KMS-11 (cell line): ENCODE results near the gene PNKD.

Experiments used
- H2AFZ ChIP-seq: fragments of 200-600 bp; sonication (generic); 2 replicates; pipeline ENCODE4 v1.6.1; 2016; ENCODE audit warnings: antibody characterized with exemption, mixed run types, low read depth
- H3K27ac ChIP-seq: fragments of 200-600 bp; sonication (generic); 2 replicates; pipeline ENCODE4 v1.6.1; 2016; ENCODE audit warnings: mild to moderate bottlenecking, mixed run types
- H3K27me3 ChIP-seq: fragments of 200-600 bp; sonication (generic); 2 replicates; pipeline ENCODE4 v1.6.1; 2017; ENCODE audit warnings: mild to moderate bottlenecking, low read depth, mixed run types, moderate library complexity; ENCODE audit not compliant: insufficient read depth
- H3K36me3 ChIP-seq: fragments of 200-600 bp; sonication (generic); 2 replicates; pipeline ENCODE4 v1.6.1; 2017; ENCODE audit warnings: mild to moderate bottlenecking, mixed run types; ENCODE audit not compliant: insufficient read depth
- H3K4me1 ChIP-seq: fragments of 200-600 bp; sonication (generic); 2 replicates; pipeline ENCODE4 v1.6.1; 2016; ENCODE audit warnings: mild to moderate bottlenecking, low read depth, mixed run types; ENCODE audit not compliant: poor library complexity, severe bottlenecking
- H3K4me2 ChIP-seq: fragments of 200-600 bp; sonication (generic); 2 replicates; pipeline ENCODE4 v1.7.0; 2016; ENCODE audit warnings: mild to moderate bottlenecking, mixed run types
- H3K4me3 ChIP-seq: fragments of 200-600 bp; sonication (generic); IDR thresholded peaks from 2 replicates; pipeline ENCODE4 v1.6.1; 2017; ENCODE audit warnings: low read depth, low read length, mixed read lengths; ENCODE audit not compliant: insufficient read depth
- H3K79me2 ChIP-seq: fragments of 200-600 bp; sonication (generic); 2 replicates; pipeline ENCODE4 v1.6.1; 2016; ENCODE audit warnings: low read depth, mixed run types; ENCODE audit not compliant: insufficient read depth
- H3K9ac ChIP-seq: fragments of 200-600 bp; sonication (generic); 2 replicates; pipeline ENCODE4 v1.6.1; 2016; ENCODE audit warnings: mild to moderate bottlenecking, mixed run types
- H4K20me1 ChIP-seq: fragments of 200-600 bp; sonication (generic); 2 replicates; pipeline ENCODE4 v1.6.1; 2016; ENCODE audit warnings: mild to moderate bottlenecking, mixed run types; ENCODE audit not compliant: insufficient read depth
- CTCF ChIP-seq: fragments of 200-600 bp; sonication (generic); conservative IDR thresholded peaks from 2 replicates; pipeline ENCODE4 v1.6.1; 2017; ENCODE audit warnings: low read depth, mild to moderate bottlenecking, antibody characterized with exemption, low read length, moderate library complexity, mixed read lengths

Gene PNKD

GRCh38 chr2:218230882-218231281 is 39.4 kb upstream of the PNKD start:
- Histone ChIP-seq H4K20me1 (no peaks in the 10 kb centered on the region), H3K27me3 (no peaks in the 10 kb centered on the region), H3K27ac (peak overlapping the region; percentile 85), H3K9ac (no peak overlapping the region), H2AFZ (no peak overlapping the region), H3K4me2 (peak overlapping the region; percentile 63), H3K4me1 (peaks cover 54% of the 10 kb centered on the region), H3K79me2 (peaks cover 44% of the 10 kb centered on the region; the same call in 1 of the 2 replicates), H3K36me3 (peaks cover 27% of the 10 kb centered on the region), H3K4me3 (no peak overlapping the region)
- peak; percentile 41; the same call in 1 of the 2 replicates for TF ChIP-seq CTCF

GRCh38 chr2:218233543-218233942 is 36.8 kb upstream of the PNKD start:
- peaks cover 32% of the 10 kb centered on the region for H3K4me1 ChIP-seq
- peaks cover 25% of the 10 kb centered on the region; the same call in 1 of the 2 replicates for H3K79me2 ChIP-seq
- TF ChIP-seq CTCF: no peak
- no peak overlapping the region for H3K4me2 ChIP-seq
- H3K36me3 ChIP-seq: peaks cover 23% of the 10 kb centered on the region
- H2AFZ ChIP-seq: no peak overlapping the region
- H4K20me1 ChIP-seq: no peaks in the 10 kb centered on the region
- H3K27me3 ChIP-seq: no peaks in the 10 kb centered on the region
- H3K9ac ChIP-seq: no peak overlapping the region
- no peak overlapping the region for H3K4me3 ChIP-seq
- no peak overlapping the region for H3K27ac ChIP-seq

GRCh38 chr2:218234521-218234920 is 35.8 kb upstream of the PNKD start:
- H3K4me2 ChIP-seq: no peak overlapping the region
- peaks cover 25% of the 10 kb centered on the region; the same call in 1 of the 2 replicates for H3K79me2 ChIP-seq
- H4K20me1 ChIP-seq: no peaks in the 10 kb centered on the region
- H3K9ac ChIP-seq: no peak overlapping the region
- no peak for TF ChIP-seq CTCF
- no peaks in the 10 kb centered on the region for H3K27me3 ChIP-seq
- peaks cover 23% of the 10 kb centered on the region for H3K4me1 ChIP-seq
- no peak overlapping the region for H2AFZ ChIP-seq
- no peak overlapping the region for H3K27ac ChIP-seq
- H3K36me3 ChIP-seq: peaks cover 21% of the 10 kb centered on the region
- H3K4me3 ChIP-seq: no peak overlapping the region

GRCh38 chr2:218235017-218235416 is 35.3 kb upstream of the PNKD start:
- Histone ChIP-seq H3K9ac (no peak overlapping the region), H3K4me2 (no peak overlapping the region), H3K79me2 (peaks cover 25% of the 10 kb centered on the region; the same call in 1 of the 2 replicates), H4K20me1 (no peaks in the 10 kb centered on the region), H3K4me1 (peaks cover 18% of the 10 kb centered on the region), H3K27me3 (no peaks in the 10 kb centered on the region), H3K4me3 (no peak overlapping the region), H3K27ac (no peak overlapping the region), H3K36me3 (peaks cover 19% of the 10 kb centered on the region; the same call in 1 of the 2 replicates), H2AFZ (no peak overlapping the region)
- no peak for TF ChIP-seq CTCF
